NCI-H446 treated with DMSO at 0.1 percent for 48 hours (cell line): ENCODE data around the gene GNAI1.

ENCODE experiments used
- DNase-seq: peaks from one replicate; lab custom pipeline; 2025; lab: John Stamatoyannopoulos, UW

Gene GNAI1

DNA sequence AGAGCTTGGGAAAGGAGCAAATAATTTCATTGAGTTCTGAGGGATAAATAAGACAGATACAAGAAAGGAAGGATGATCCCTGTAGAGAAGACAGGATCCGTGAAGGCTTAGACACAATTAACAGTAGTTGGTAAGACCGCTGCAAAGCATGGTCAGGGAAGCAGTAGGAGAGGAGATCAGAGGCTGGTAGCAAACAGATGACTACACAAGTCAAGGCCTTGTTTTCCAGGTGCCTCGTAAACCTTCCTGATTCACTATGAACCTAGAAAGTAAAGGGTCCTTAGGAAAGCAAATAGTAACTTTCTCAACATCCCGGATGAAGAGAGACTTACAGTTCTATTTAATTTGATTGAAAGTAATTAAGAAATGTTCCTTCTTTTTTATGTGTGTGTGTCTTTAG, 118.6 kb downstream of the GNAI1 start:
- DNase-seq = no peak

DNA sequence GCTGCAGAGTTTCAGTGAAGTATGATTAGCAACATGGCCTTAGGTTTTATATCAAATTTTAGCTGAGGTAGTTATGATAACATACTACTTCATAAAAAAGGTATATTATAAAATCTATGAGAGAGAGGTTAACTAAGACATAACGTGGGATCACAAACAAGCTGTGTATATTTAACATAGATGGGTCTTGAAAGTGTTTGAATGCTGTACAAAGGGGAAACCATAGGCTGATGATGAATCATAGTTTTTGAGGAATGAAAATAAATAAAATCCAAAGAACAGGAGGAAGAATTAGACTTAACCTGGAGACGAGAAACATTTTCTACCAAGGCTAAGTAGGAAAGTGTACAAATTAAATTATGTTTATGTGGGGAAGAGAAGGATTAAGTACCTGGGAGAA, 119.0 kb downstream of the GNAI1 start:
- DNase-seq = no peak

DNA sequence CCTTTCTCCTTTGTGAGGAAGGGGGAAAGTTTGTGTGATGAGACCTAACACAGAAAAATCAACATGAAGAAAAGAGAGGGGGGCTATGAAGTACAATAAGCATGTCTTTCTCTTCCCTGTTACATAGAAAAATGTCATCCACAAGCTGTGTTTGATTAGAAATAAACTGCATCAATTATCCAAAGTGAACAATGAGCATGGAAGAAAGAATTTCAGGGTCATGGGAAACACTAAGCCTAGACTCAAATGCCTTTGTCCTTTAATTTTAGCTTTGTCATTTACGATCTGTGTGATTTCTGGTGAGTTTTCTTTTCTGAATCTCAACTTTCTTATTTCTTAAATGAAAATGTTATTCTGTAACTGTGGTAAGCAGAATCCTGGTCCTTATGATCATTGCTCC, 121.0 kb downstream of the GNAI1 start:
- no peak for DNase-seq

DNA sequence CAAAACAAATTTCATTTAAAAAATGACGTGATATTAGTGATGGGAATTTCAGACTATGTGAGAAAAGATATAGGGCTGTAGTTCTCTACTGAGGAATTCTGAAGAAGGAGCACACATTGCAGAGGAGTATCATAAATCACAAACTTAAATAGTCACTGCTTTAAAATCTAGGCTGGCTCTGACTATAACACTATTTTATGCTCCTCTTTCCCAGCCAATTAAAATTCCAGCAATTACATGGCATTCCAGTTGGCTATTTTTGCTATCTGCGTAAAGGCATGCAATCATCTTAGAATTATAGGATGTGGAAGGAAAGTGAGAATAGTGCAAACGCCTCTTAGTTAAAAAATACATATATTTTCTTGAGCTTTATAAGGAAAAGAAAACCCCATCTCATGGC, 123.1 kb downstream of the GNAI1 start:
- no peak for DNase-seq

DNA sequence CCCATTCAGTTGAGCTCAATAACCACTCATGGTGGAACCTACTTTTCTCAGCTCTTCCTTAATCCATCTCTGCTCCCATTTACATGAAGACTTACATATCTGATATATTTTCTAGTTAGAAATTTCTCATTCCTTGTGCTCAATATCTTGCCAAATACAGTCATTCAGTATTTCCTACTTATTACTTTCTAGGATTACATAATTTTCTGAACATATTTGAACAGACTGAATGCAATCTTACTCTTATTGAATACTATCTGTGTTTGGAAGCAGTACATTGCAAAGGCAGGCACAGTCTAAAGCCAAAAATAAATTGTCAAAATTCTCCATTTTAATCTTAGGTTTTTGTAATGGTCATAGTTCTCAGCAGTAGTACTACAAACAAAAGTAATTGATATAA, 126.0 kb downstream of the GNAI1 start:
- no peak for DNase-seq

DNA sequence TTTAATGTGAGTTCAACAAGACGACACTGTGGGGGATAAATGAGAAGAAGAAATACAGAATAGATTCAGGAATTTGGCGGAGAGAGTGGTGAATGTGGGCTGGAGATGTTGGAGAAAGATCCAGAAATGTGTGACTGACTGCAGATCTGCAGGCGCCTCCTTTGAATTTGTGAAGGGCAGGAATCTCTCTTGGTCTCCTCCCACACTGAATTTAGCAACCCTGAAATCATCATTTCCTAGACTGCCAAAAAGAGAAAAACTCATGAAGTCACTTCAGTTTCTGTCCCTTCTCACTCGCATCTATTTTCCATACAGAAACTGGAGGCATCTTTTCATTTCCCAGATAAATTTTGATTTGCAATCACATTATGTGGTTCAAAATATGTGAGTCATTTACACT, 128.7 kb downstream of the GNAI1 start:
- no peak for DNase-seq

DNA sequence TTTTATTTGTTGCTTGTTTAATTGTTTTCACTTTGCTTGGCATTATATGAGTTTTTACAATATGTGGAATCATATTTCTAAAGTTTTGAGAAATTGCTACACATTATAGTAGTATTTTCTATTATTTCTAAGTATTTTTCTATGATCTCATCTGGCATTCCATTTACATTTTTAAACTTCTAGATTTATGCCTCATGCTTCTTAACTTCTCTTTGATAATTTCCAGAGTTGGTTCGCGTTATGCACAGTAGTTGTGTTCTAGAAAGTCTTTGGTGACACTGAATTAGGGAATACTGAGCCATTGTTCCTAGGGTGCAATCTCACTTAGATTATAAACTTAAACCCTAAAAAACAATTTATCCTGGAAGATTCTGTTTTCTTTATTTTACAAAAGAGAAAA, 129.2 kb downstream of the GNAI1 start:
- no peak for DNase-seq

DNA sequence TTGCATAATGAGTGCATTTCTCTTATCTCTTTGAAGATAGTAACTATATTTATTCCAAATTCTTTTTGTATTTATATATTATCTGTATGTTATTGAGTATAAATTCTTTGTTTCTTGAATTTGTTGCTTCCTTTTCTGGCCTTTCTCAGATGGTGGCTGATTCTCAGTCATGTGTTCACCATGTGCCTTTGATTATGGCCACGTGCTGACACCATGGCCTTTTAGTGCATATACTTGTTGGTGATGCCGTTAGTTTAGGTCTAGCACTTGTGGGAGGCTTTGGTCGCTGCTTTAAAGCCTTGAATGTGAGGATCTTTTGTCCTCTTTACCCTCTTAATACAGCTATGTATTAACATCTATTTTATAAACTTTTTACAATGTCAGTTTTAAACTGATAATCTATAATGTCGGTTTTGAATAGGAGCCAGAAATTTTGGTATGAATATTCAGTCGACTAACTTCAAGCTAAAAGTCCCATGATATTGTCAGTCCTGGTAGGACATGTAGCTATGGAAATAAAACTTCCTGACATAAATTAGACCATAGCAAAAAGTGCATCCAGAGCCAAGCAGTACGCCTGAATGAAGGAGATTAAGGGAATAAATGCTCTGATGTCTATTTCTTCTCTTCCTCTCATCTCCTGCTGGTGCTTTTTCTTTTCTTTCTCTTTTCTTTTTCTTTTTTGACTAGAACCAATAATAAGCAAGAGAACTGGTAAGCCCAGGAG, 130.3 kb downstream of the GNAI1 start:
- DNase-seq = no peak

DNA sequence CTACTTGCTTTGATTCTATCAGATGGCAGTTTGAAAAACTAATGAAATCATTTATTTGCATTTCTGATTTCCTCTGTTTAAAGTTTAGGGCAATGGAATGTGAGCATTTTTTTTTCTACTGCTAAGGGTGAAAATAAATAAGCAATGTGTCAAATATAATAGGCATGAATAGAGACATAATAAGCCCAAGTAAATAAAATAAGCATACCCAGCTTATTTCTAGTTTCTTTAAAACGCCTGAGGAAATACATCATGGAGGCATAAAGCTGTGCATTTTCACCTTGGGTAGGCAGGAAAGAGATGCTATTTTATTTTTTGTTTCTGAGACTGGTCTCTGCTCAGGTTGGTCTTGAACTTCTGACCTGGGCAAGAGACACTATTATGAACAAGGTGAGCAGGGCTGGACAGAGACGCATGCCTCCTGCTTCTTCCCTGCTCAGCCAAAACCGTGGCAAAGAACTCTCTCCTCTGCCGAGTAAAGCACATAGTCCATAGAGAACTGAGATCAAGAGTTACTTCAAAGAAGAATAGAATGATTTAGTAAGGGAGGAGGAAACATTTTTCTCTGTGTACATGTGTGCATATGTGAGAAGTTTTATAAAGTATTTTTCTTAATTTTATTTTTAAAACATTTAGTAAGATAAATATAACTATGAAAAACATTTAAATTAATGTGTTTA, 138.1 kb downstream of the GNAI1 start:
- no peak for DNase-seq

DNA sequence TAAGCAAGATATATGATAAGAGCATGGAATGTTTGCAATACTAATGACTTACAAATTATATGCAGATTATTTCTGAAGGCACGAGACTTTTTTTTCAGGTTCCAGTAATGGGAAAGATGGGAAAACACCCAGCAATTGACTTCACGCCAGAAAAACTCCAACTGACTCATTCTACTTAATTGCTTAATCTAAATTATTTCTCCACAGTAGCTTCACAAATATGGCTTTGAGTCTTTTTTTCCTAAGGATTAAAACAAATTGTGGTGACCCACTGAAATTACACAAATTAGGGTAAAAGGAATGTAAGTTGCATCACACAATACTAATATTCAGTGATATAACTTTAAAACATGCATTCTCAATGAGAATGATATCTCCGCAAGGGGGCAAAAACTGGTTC, 138.7 kb downstream of the GNAI1 start:
- peak; percentile 22 for DNase-seq

DNA sequence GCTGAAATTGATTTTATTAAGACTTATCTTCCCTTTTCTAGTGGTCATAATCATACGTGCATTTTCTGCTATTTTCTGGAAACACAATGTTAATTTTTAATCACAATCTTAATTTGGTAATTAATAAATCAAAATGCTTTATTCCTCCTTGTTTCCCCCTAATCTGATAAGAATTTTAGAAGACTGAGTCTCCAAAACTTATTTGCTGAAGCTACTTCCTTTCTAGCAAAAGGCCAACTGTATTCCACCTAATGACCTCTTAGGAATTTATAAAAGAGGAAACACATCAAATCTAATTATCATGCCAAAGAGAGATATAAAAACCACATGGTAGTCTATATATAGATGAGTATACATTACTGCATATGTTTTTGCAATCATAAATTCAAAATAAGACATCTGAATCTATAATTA, 140.6 kb downstream of the GNAI1 start:
- DNase-seq = no peak
